Effector memory CD4-positive, alpha-beta T cell (primary cell): Measurements from ENCODE around the gene IGHMBP2.

Experiments
- DNase-seq, 3 donors: peaks; one replicate each; pipeline ENCODE4 v3.0.0-alpha.2; 2020
- H3K27ac ChIP-seq: 2 replicates; pipeline ENCODE4 v1.7.0; 2013; ENCODE audit warnings: mild to moderate bottlenecking, low read length, moderate library complexity; ENCODE audit not compliant: insufficient read depth, poor library complexity, severe bottlenecking
- H3K27me3 ChIP-seq: replicated peaks from 2 replicates; pipeline ENCODE4 v1.7.0; 2013; ENCODE audit warnings: mild to moderate bottlenecking, low read length; ENCODE audit not compliant: insufficient read depth, control insufficient read depth, poor library complexity, severe bottlenecking
- H3K36me3 ChIP-seq: 2 replicates; pipeline ENCODE4 v1.7.0; 2013; ENCODE audit warnings: mild to moderate bottlenecking, low read length, moderate library complexity; ENCODE audit not compliant: control insufficient read depth, insufficient read depth
- H3K4me1 ChIP-seq: 2 replicates; pipeline ENCODE4 v1.7.0; 2013; ENCODE audit warnings: low read length, mild to moderate bottlenecking; ENCODE audit not compliant: control insufficient read depth, insufficient read depth, poor library complexity, severe bottlenecking
- H3K4me3 ChIP-seq: 2 replicates; pipeline ENCODE4 v1.7.0; 2013; ENCODE audit warnings: low read length, low read depth, mild to moderate bottlenecking; ENCODE audit not compliant: insufficient read depth, poor library complexity, severe bottlenecking
- H3K9me3 ChIP-seq: 2 replicates; pipeline ENCODE4 v1.7.0; 2013; ENCODE audit warnings: mild to moderate bottlenecking, low read length, moderate library complexity; ENCODE audit not compliant: control insufficient read depth

Gene IGHMBP2

GRCh38 chr11:68908273-68908672 is 4.6 kb downstream of the IGHMBP2 start:
- no peak overlapping the region for H3K4me3 ChIP-seq
- H3K4me1 ChIP-seq: peaks cover under 1% of the 10 kb centered on the region
- H3K9me3 ChIP-seq: no peaks in the 10 kb centered on the region
- no peak overlapping the region for H3K27ac ChIP-seq
- DNase-seq: no peak
- no peaks in the 10 kb centered on the region for H3K27me3 ChIP-seq
- peaks cover 40% of the 10 kb centered on the region for H3K36me3 ChIP-seq

DNA sequence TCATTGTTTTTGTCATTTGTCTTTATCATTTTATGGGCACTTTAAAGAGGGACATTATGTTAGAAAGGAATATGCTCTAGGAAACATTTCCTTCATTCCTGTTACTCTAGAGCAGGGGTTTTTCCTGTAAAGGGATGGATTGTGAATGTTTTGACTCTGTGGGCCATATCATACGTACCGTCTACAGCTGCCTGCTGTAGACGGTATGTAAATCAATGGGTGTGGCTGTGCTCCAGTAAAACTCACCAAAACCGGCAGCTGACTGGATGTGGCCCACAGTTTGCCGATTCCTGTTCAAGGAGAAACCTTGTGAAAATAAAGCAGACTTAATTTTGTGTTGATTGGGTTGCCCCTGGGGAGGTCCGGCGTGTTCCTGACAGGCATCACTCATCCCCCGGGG is 7.3 kb downstream of the IGHMBP2 start:
- no peak overlapping the region for H3K27ac ChIP-seq
- H3K27me3 ChIP-seq: no peaks in the 10 kb centered on the region
- no peak overlapping the region for H3K4me3 ChIP-seq
- no peaks in the 10 kb centered on the region for H3K4me1 ChIP-seq
- peaks cover 66% of the 10 kb centered on the region for H3K36me3 ChIP-seq
- no peaks in the 10 kb centered on the region for H3K9me3 ChIP-seq
- no peak for DNase-seq

GRCh38 chr11:68911731-68912130 is 8.0 kb downstream of the IGHMBP2 start:
- no peaks in the 10 kb centered on the region for H3K4me1 ChIP-seq
- H3K9me3 ChIP-seq: no peaks in the 10 kb centered on the region
- no peak for DNase-seq
- no peaks in the 10 kb centered on the region for H3K27me3 ChIP-seq
- H3K27ac ChIP-seq: no peak overlapping the region
- H3K36me3 ChIP-seq: peaks cover 70% of the 10 kb centered on the region
- no peak overlapping the region for H3K4me3 ChIP-seq

DNA sequence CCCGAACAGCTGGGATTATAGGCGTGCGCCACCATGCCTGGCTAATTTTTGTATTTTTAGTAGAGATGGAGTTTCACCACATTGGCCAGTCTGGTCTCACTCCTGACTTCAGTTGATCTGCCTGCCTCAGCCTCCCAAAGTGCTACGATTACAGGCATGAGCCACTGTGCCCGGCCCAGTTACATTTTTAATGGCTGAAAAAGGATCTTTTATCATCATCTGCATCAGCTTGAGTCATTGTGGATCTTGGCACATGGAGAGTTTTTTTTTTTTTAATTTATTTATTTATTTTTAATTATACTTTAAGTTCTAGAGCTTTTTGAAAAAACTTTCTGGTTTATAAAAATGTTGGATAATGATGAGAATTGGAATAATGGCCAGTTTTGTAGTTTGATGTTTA is 8.6 kb downstream of the IGHMBP2 start:
- no peak overlapping the region for H3K27ac ChIP-seq
- H3K4me3 ChIP-seq: no peak overlapping the region
- H3K9me3 ChIP-seq: no peaks in the 10 kb centered on the region
- H3K4me1 ChIP-seq: no peaks in the 10 kb centered on the region
- no peak for DNase-seq
- H3K36me3 ChIP-seq: peaks cover 69% of the 10 kb centered on the region
- no peaks in the 10 kb centered on the region for H3K27me3 ChIP-seq

DNA sequence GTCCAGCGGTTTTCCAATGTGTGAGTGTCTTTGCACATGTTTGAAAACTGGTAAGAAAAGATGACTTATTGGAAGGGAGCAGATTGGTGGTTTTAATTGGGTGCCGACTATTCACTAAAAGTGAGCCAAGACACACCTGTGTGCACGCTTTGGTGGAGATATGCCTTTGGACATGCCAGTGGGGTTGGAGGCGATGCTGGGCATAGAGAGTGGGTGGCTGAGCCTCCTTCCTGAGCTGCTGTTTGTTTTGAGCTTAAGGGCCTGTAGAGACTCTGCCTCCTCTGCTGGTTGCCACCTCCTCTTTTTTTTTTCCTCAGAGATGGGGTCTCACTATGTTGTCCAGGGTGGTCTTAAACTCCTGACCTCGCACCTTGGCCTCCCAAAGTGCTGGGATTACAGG is 9.5 kb downstream of the IGHMBP2 start:
- no peak overlapping the region for H3K4me3 ChIP-seq

GRCh38 chr11:68914761-68915160 is 11.1 kb downstream of the IGHMBP2 start:
- H3K36me3 ChIP-seq: peaks cover 66% of the 10 kb centered on the region
- H3K9me3 ChIP-seq: no peaks in the 10 kb centered on the region
- H3K4me3 ChIP-seq: no peak overlapping the region
- no peak for DNase-seq
- H3K27me3 ChIP-seq: no peaks in the 10 kb centered on the region
- H3K27ac ChIP-seq: no peak overlapping the region
- H3K4me1 ChIP-seq: no peaks in the 10 kb centered on the region

More for the DNA sequence above, 9.5 kb downstream of the IGHMBP2 start:
- H3K27me3 ChIP-seq: no peaks in the 10 kb centered on the region
- H3K4me1 ChIP-seq: no peaks in the 10 kb centered on the region
- no peak overlapping the region for H3K27ac ChIP-seq
- peaks cover 72% of the 10 kb centered on the region for H3K36me3 ChIP-seq
- no peak for DNase-seq
- no peaks in the 10 kb centered on the region for H3K9me3 ChIP-seq

DNA sequence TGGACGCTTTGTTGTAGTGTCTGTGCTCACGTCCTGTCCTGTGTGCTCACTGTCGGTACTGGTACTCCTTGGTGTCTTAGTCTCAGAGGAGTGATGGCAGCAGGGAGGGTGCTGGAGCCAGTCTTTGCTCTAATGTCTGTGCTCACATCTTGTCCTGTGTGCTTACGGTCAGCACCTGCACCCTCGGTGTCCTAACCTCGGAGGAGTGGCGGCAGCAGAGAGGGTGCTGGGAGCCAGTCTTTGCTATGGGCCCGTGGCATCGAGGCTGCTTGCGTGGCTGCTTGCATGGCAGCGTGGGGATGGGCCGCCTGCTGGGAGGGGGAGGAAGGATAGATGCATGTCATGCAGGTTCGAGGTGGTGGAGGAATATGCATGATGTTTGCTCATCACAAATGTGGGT is 12.7 kb downstream of the IGHMBP2 start:
- no peak overlapping the region for H3K4me3 ChIP-seq
- H3K27me3 ChIP-seq: no peaks in the 10 kb centered on the region
- peaks cover 52% of the 10 kb centered on the region for H3K36me3 ChIP-seq
- H3K27ac ChIP-seq: no peak overlapping the region
- H3K4me1 ChIP-seq: no peaks in the 10 kb centered on the region
- no peaks in the 10 kb centered on the region for H3K9me3 ChIP-seq
- DNase-seq: no peak

GRCh38 chr11:68923614-68924013 is 19.9 kb downstream of the IGHMBP2 start:
- no peaks in the 10 kb centered on the region for H3K27me3 ChIP-seq
- H3K4me3 ChIP-seq: no peak overlapping the region
- DNase-seq: no peak
- H3K4me1 ChIP-seq: no peaks in the 10 kb centered on the region
- H3K27ac ChIP-seq: no peak overlapping the region
- H3K9me3 ChIP-seq: peaks cover 8% of the 10 kb centered on the region
- peaks cover 59% of the 10 kb centered on the region for H3K36me3 ChIP-seq

- Histone ChIP-seq H3K4me3 (no peak overlapping the region), H3K27me3 (no peaks in the 10 kb centered on the region), H3K36me3 (peaks cover 66% of the 10 kb centered on the region), H3K9me3 (peaks cover 8% of the 10 kb centered on the region), H3K4me1 (no peaks in the 10 kb centered on the region), H3K27ac (no peak overlapping the region)
- DNase-seq: no peak
These were observed 20.6 kb downstream of the IGHMBP2 start for GRCh38 chr11:68924073-68924925.

GRCh38 chr11:68925611-68926010 is 21.9 kb downstream of the IGHMBP2 start:
- Histone ChIP-seq H3K27me3 (no peaks in the 10 kb centered on the region), H3K36me3 (peaks cover 78% of the 10 kb centered on the region), H3K4me1 (no peaks in the 10 kb centered on the region), H3K4me3 (no peak overlapping the region), H3K9me3 (peaks cover 8% of the 10 kb centered on the region), H3K27ac (no peak overlapping the region)
- no peak for DNase-seq
